ENCODE results near the gene SKAP1. TPM values are rescaled to one million over a fixed set of nuclear protein-coding genes. Genes with fewer than 3 reads are reported as not detected.

The SKAP1 gene
- total and polyA plus RNA-seq, 4 donors: 1.4 to 4.9 (median 2.5) TPM

DNA sequence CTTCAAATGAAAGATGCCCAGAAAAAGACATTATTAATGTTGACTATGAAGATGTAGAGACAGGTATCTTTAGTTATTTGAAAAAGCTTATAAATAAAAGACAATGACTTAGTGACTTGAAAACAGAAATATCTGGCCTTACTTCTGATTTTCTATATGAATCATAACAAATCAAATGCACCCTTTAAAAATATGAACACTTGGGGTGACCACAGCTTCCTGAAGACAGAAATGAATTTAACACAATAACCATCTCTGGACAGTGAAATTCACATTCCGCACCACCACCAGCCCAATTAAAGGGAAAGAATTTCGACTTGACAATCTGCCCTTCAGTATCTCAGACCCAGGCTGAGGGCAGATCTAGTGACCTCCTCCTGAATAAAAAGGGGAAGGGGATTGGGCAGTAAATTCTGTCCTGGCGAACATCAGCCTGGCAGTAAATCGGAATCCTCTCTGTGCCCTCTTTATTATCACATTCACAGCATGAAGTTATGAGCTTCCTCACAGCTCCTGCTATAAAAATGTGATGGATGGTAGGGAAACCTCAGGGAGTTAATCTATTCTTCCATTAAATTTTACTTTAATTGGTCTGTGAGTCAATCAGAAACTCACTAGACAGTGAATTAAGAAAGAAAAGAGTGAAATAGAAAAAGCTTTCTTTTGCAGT lies 190.9 kb downstream of the SKAP1 start:
- peaks cover 0 to 5% (median 0%) of the 10 kb centered on the region in 3 donors for H3K27me3 ChIP-seq (ENCODE audit: control insufficient read depth in 3 of 3, insufficient read depth in 3 of 3, low read length in 2 of 3)
- no peak overlapping the region for H3K4me3 ChIP-seq
- peaks cover 2 to 26% (median 12%) of the 10 kb centered on the region in 5 donors for H3K4me1 ChIP-seq (ENCODE audit: control insufficient read depth in 5 of 5, insufficient read depth in 5 of 5, low read length in 5 of 5)
- no peak for DNase-seq
- no peak for ATAC-seq (ENCODE audit: insufficient read depth, low FRiP score)
- no peak overlapping the region for H3K27ac ChIP-seq (ENCODE audit: low read depth in 1 of 2, low read length in 1 of 2)
- no peak overlapping the region for H3K9ac ChIP-seq (ENCODE audit: insufficient read depth in 1 of 2, low read length in 2 of 2)
- H3K36me3 ChIP-seq (ENCODE audit: control insufficient read depth in 4 of 4, insufficient read depth in 4 of 4, low read length in 4 of 4): no peaks in the 10 kb centered on the region
- no peaks in the 10 kb centered on the region for H3K9me3 ChIP-seq (ENCODE audit: control insufficient read depth in 4 of 4, insufficient read depth in 3 of 4, low read length in 3 of 4)
- WGBS, 2 donors: 86 to 95% methylated on average over 4 of the region's 4 CpGs
- TF ChIP-seq, protein P1, sequence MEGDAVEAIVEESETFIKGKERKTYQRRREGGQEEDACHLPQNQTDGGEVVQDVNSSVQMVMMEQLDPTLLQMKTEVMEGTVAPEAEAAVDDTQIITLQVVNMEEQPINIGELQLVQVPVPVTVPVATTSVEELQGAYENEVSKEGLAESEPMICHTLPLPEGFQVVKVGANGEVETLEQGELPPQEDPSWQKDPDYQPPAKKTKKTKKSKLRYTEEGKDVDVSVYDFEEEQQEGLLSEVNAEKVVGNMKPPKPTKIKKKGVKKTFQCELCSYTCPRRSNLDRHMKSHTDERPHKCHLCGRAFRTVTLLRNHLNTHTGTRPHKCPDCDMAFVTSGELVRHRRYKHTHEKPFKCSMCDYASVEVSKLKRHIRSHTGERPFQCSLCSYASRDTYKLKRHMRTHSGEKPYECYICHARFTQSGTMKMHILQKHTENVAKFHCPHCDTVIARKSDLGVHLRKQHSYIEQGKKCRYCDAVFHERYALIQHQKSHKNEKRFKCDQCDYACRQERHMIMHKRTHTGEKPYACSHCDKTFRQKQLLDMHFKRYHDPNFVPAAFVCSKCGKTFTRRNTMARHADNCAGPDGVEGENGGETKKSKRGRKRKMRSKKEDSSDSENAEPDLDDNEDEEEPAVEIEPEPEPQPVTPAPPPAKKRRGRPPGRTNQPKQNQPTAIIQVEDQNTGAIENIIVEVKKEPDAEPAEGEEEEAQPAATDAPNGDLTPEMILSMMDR (IDR thresholded peaks at IDR 0.05; ENCODE audit: control extremely low read depth, extremely low read depth): no peak

DNA sequence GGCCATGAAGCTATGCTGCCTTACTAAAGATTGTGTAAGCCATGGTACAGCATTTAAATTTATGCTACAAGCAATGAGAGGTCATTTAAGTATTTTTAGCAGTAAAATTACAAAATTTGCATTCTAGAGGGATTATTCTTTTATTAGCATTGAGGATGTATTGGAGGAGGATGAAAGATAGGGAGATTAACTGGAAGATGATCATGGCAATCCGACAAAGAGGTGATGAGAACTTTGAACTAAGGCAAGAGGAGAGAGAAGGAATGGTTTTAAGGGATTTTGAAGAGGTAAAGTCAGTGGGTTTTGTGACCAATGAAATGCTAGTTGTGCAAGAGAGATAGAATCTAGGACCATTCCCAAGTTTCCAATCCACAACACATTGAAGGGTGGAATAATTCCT lies 192.6 kb downstream of the SKAP1 start:
- H3K9ac ChIP-seq (ENCODE audit: insufficient read depth in 1 of 2, low read length in 2 of 2): no peak overlapping the region
- WGBS, 2 donors: 97% methylated on average over 1 of the region's 1 CpG
- DNase-seq: no peak

DNA sequence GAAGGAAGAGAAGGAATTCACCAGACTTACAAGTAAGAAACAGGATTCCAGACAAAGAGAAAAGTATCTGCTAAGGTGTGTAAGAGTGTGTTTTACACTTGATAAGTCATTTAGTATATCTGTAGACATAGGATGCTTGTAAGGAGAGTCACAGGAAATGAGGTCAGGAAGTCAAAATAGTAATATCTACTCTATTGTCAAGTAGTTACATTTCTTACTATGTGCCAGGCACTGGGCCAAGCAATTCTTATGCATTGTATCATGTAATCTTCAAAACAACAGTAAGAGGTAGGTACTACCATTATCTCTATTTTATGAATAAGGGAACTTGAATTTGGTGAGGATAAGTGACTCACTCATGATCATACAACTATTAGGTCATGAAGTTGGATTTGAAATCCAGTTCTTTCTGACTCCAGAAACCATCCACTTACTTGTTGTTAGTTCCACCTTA lies 193.3 kb downstream of the SKAP1 start:
- peaks cover 0 to 5% (median 0%) of the 10 kb centered on the region in 3 donors for H3K27me3 ChIP-seq (ENCODE audit: control insufficient read depth in 3 of 3, insufficient read depth in 3 of 3, low read length in 2 of 3)
- no peak overlapping the region for H3K27ac ChIP-seq (ENCODE audit: low read depth in 1 of 2, low read length in 1 of 2)
- no peaks in the 10 kb centered on the region for H3K36me3 ChIP-seq (ENCODE audit: control insufficient read depth in 4 of 4, insufficient read depth in 4 of 4, low read length in 4 of 4)
- H3K4me1 ChIP-seq (ENCODE audit: control insufficient read depth in 5 of 5, insufficient read depth in 5 of 5, low read length in 5 of 5): peaks cover 2 to 17% (median 8%) of the 10 kb centered on the region in 5 donors
- no peak overlapping the region for H3K4me3 ChIP-seq
- ATAC-seq (ENCODE audit: insufficient read depth, low FRiP score) (no peak), DNase-seq (no peak)
- TF ChIP-seq, protein P1 (IDR thresholded peaks at IDR 0.05; ENCODE audit: control extremely low read depth, extremely low read depth): no peak
- H3K9me3 ChIP-seq (ENCODE audit: control insufficient read depth in 4 of 4, insufficient read depth in 3 of 4, low read length in 3 of 4): no peaks in the 10 kb centered on the region
- no peak overlapping the region for H3K9ac ChIP-seq (ENCODE audit: insufficient read depth in 1 of 2, low read length in 2 of 2)

More for the DNA sequence above, 192.6 kb downstream of the SKAP1 start:
- no peak overlapping the region for H3K27ac ChIP-seq (ENCODE audit: low read depth in 1 of 2, low read length in 1 of 2)
- TF ChIP-seq, protein P1 (IDR thresholded peaks at IDR 0.05; ENCODE audit: control extremely low read depth, extremely low read depth): no peak
- peaks cover 0 to 5% (median 0%) of the 10 kb centered on the region in 3 donors for H3K27me3 ChIP-seq (ENCODE audit: control insufficient read depth in 3 of 3, insufficient read depth in 3 of 3, low read length in 2 of 3)
- no peaks in the 10 kb centered on the region for H3K36me3 ChIP-seq (ENCODE audit: control insufficient read depth in 4 of 4, insufficient read depth in 4 of 4, low read length in 4 of 4)
- no peaks in the 10 kb centered on the region for H3K9me3 ChIP-seq (ENCODE audit: control insufficient read depth in 4 of 4, insufficient read depth in 3 of 4, low read length in 3 of 4)
- no peak overlapping the region for H3K4me3 ChIP-seq
- H3K4me1 ChIP-seq (ENCODE audit: control insufficient read depth in 5 of 5, insufficient read depth in 5 of 5, low read length in 5 of 5): peaks cover 2 to 22% (median 12%) of the 10 kb centered on the region in 5 donors
- no peak for ATAC-seq (ENCODE audit: insufficient read depth, low FRiP score)
